PFSK-1 (cell line): ENCODE measurements around the gene SUSD3.

Experiments used
- FOXP2 ChIP-seq: optimal IDR thresholded peaks from 2 replicates; pipeline ENCODE3; 2011; ENCODE audit warnings: borderline replicate concordance, control low read depth, inconsistent platforms; ENCODE audit not compliant: insufficient read depth; ENCODE audit errors: extremely low read length, extremely low read depth
- POLR2AphosphoS5 ChIP-seq: IDR thresholded peaks from 2 replicates; pipeline ENCODE4 v1.6.1; 2012; ENCODE audit warnings: low read depth, mild to moderate bottlenecking, control low read depth, low read length, moderate library complexity
- REST ChIP-seq, 2 experiments: IDR thresholded peaks; 2 replicates each; pipeline versions ENCODE4 v1.6.1 to v1.8.0; 2011 to 2012; ENCODE audit warnings: low read depth in 2 of 2, low read length in 2 of 2, control low read depth in 1 of 2, inconsistent platforms in 1 of 2, mild to moderate bottlenecking in 1 of 2, moderate library complexity in 1 of 2; ENCODE audit not compliant: insufficient read depth in 1 of 2
- SIN3A ChIP-seq: IDR thresholded peaks from 2 replicates; pipeline ENCODE4 v1.6.1; 2012; ENCODE audit warnings: mild to moderate bottlenecking, low read length, moderate library complexity, borderline replicate concordance; ENCODE audit not compliant: insufficient read depth
- TAF1 ChIP-seq: IDR thresholded peaks from 2 replicates; pipeline ENCODE4 v1.6.1; 2012; ENCODE audit warnings: low read length, control low read depth, borderline replicate concordance; ENCODE audit not compliant: insufficient read depth

The SUSD3 gene

GRCh38 chr9:93060746-93061259 lies 2.3 kb downstream of the SUSD3 start:
- TF ChIP-seq POLR2AphosphoS5 (no peak), SIN3A (no peak), TAF1 (no peak), FOXP2 (no peak), REST (IDR thresholded peaks at IDR 0.05; ENCODE audit: insufficient read depth in 1 of 2, low read depth in 2 of 2, low read length in 2 of 2) (no peak)

DNA sequence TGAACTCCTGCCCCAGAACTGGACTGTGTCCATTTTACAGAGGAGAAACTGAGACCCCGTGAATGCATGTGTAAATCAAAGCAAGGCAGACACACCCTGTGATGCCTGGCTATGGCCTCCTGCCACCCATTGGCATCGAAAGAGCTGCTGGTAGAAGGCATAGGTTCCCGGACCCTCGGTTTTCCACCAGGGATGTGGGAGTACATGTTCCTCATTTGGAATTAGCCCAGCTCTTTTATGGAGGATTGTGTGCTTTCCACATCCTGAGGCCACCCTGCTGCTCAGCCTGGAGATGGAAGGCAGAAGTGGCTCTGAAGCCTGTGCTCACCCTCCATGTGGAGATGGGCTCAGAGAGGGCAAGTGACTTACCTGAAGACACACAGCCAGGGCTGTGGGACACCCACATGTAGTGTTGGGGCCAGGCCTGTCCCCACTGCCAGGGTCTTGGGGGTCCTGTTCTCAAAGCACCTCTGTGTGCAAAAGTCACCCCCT lies 2.8 kb downstream of the SUSD3 start:
- TF ChIP-seq FOXP2 (no peak), SIN3A (no peak), REST (IDR thresholded peaks at IDR 0.05; ENCODE audit: insufficient read depth in 1 of 2, low read depth in 2 of 2, low read length in 2 of 2) (no peak), POLR2AphosphoS5 (no peak), TAF1 (no peak)

DNA sequence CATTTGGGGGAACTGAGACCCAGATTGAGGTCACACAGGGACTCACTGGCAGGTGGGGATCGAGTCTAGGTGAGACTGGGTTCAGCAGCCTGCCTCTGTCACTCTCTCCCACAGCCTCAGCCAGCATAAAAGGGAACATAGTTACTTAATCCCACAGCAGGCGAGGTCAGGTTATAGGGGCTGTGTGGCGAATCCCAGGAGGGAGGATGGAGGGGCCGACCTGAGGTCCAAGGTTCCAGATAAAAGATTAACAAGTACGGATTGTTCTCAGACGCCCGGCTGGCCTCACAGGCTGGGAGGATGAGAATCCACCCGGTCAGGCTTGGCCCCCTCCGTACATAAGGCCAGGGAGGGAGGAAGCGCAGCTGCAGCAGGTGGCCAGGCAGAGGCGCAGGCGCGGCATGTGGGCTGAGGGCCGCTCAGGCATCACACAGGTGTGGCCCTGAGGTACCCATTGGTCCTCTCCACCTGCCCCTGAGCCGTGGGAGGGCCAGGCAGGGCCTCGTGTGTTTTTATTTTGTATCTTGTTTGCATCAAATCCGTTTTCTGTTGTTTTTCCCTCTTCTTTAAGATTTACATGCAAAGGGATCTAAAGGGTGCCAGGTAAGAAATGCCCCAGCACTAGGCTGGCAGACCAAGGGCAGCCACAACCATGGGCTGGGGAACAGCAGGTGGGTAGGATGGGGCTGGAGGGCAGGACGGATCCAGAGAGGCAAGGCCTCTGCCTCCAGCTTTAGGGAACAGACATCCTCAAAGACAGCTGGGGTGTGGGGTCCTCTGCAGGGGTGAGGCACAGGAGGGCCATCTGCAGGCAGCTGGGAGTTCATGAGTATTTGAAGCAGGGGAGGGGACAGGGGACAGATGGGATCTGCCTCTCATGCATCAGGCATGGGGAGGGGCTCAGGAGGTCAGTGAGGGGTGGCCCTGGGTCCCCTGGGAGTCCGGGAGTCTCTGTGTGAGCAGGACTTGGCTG lies 3.6 kb downstream of the SUSD3 start:
- TF ChIP-seq TAF1 (no peak), POLR2AphosphoS5 (no peak), FOXP2 (no peak), REST (IDR thresholded peaks at IDR 0.05; ENCODE audit: insufficient read depth in 1 of 2, low read depth in 2 of 2, low read length in 2 of 2) (no peak), SIN3A (no peak)

- TF ChIP-seq POLR2AphosphoS5, result no peak
- no peak for TF ChIP-seq FOXP2
- no peak for TF ChIP-seq TAF1
- TF ChIP-seq REST (IDR thresholded peaks at IDR 0.05; ENCODE audit: insufficient read depth in 1 of 2, low read depth in 2 of 2, low read length in 2 of 2), result no peak
- no peak for TF ChIP-seq SIN3A
Observed at GRCh38 chr9:93064392-93065134, 6.1 kb downstream of the SUSD3 start.
